Measurements from ENCODE around the gene TM4SF1. TPM values are rescaled to one million over a fixed set of nuclear protein-coding genes. Genes with fewer than 3 reads are reported as not detected.

TM4SF1 gene
- total and polyA plus RNA-seq, 10 donors = 31.0 to 260 (median 123) TPM

DNA sequence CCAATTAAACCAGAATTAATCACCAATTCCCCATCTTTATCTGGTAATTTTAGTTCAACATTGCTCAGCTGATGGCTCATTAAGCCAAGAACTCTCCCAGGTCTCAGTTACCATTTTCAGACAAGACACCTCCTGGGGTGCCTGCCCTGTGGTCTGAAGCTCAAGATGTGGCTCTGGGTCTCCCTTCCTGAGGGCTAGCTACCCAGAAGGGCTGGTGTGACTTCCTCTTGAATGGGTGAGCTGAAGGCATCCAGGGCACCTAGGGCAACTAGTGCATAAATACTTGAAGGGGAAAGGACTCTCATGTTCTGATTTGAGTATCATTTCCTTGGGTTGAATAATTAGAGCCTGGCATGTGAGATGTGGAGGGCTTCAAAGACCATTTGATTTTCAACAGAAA, 6.7 kb upstream of the TM4SF1 start:
- Histone ChIP-seq H3K4me1 (peaks cover 0 to 5% (median 0%) of the 10 kb centered on the region in 6 donors), H3K27ac (no peak overlapping the region), H3K4me3 (no peak overlapping the region), H3K9me3 (no peaks in the 10 kb centered on the region), H3K27me3 (replicated peaks in 1 of 7) (no peaks in the 10 kb centered on the region), H3K36me3 (no peaks in the 10 kb centered on the region)
- intact Hi-C loops (cut with DNase I; ENCODE audit: low total_unique reads) = no loop called here
- TF ChIP-seq, protein P1, sequence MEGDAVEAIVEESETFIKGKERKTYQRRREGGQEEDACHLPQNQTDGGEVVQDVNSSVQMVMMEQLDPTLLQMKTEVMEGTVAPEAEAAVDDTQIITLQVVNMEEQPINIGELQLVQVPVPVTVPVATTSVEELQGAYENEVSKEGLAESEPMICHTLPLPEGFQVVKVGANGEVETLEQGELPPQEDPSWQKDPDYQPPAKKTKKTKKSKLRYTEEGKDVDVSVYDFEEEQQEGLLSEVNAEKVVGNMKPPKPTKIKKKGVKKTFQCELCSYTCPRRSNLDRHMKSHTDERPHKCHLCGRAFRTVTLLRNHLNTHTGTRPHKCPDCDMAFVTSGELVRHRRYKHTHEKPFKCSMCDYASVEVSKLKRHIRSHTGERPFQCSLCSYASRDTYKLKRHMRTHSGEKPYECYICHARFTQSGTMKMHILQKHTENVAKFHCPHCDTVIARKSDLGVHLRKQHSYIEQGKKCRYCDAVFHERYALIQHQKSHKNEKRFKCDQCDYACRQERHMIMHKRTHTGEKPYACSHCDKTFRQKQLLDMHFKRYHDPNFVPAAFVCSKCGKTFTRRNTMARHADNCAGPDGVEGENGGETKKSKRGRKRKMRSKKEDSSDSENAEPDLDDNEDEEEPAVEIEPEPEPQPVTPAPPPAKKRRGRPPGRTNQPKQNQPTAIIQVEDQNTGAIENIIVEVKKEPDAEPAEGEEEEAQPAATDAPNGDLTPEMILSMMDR (IDR thresholded peaks at IDR 0.05 in 8 of 11, conservative IDR thresholded peaks at IDR 0.05 in 3 of 11) = no peak
- no peak for TF ChIP-seq POLR2AphosphoS5 (IDR thresholded peaks at IDR 0.05)
- no peak for TF ChIP-seq POLR2A (IDR thresholded peaks at IDR 0.05)
- DNase-seq = no peak

DNA sequence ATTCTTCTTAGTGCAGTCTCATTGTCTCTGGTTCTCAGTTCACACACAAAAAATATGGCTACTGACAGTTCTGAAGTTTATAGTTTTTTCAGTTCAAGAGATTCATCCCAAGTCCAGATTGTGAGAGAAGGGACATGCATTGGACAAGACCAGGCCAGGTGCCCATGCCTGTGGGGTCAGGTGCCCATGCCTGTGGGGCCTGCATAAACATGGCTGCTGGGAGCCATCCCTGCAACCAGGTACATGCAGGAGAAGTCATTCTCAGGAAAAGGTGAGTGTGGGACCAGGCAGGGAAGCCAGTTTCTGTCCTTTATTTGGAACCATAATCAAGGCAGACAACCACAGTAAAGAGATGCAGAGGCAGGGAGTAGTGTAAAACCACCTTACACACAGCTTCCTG, 6.3 kb upstream of the TM4SF1 start:
- TF ChIP-seq POLR2A (IDR thresholded peaks at IDR 0.05) = no peak
- TF ChIP-seq POLR2AphosphoS5 (IDR thresholded peaks at IDR 0.05) = no peak
- TF ChIP-seq, protein P1 (IDR thresholded peaks at IDR 0.05 in 8 of 11, conservative IDR thresholded peaks at IDR 0.05 in 3 of 11) = no peak
- no peaks in the 10 kb centered on the region for H3K36me3 ChIP-seq
- intact Hi-C loops (cut with DNase I; ENCODE audit: low total_unique reads) = no loop called here
- no peak overlapping the region for H3K27ac ChIP-seq
- no peak for DNase-seq
- no peak overlapping the region for H3K4me3 ChIP-seq
- H3K9me3 ChIP-seq = no peaks in the 10 kb centered on the region
- no peaks in the 10 kb centered on the region for H3K27me3 ChIP-seq (replicated peaks in 1 of 7)
- peaks cover 0 to 7% (median 3%) of the 10 kb centered on the region in 6 donors for H3K4me1 ChIP-seq

DNA sequence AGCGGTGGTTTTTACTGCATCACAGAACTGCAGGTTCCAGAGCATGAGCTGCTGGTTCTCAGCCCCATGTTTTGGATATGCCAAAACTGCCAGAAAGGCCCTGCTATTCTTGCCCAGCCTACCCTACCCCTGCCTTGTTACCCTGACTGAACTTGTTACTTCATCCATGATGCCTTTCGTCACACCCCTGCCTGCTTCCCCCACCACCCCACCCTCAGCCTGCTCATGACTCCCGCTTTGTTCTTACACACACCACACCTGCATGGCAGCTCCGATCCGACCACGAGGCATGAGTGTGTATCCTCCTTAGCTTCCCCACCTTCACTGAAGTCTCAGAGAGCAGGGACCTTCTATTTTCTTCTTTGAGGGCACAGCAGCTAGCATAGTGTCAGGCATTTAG, 5.1 kb upstream of the TM4SF1 start:
- intact Hi-C loops (cut with DNase I; ENCODE audit: low total_unique reads) = no loop called here
- DNase-seq = no peak
- 75 to 86% (median 81%) methylated on average over 6 of the region's 6 CpGs for WGBS, 5 donors
- Histone ChIP-seq H3K27ac (no peak overlapping the region), H3K4me3 (no peak overlapping the region), H3K9me3 (no peaks in the 10 kb centered on the region), H3K27me3 (replicated peaks in 1 of 7) (no peaks in the 10 kb centered on the region), H3K36me3 (no peaks in the 10 kb centered on the region), H3K4me1 (peaks cover 0 to 18% (median 3%) of the 10 kb centered on the region in 6 donors)
- TF ChIP-seq POLR2A (IDR thresholded peaks at IDR 0.05) = no peak
- TF ChIP-seq, protein P1 (IDR thresholded peaks at IDR 0.05 in 8 of 11, conservative IDR thresholded peaks at IDR 0.05 in 3 of 11) = no peak

DNA sequence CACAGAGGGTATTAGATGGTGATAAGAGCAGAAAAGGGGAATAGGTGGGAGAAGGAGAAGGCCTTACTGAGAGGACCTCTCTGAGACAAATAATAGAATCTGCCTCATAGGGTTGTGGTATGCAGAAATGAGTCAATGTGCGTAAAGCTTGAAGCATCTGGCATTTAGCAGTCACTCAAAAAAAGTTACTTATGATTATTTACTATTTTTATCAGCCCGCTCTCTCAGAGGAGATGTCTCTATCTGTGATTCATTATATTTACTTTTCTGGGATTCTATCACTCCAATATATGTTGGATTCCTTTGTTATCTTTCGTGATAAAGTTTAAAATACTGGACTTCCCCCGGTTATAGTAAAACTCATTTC, 4.6 kb upstream of the TM4SF1 start:
- Histone ChIP-seq H3K36me3 (no peaks in the 10 kb centered on the region), H3K4me3 (no peak overlapping the region), H3K27me3 (replicated peaks in 1 of 7) (peaks cover 0 to 4% (median 0%) of the 10 kb centered on the region in 7 donors), H3K27ac (peak overlapping the region in 1 of 8 donors; percentile 31), H3K4me1 (peaks cover 0 to 18% (median 3%) of the 10 kb centered on the region in 6 donors), H3K9me3 (no peaks in the 10 kb centered on the region)
- 79 to 93% (median 88%) methylated on average over 4 of the region's 4 CpGs for WGBS, 5 donors
- DNase-seq = no peak
- intact Hi-C loops (cut with DNase I; ENCODE audit: low total_unique reads) = no loop called here
- no peak for TF ChIP-seq POLR2A (IDR thresholded peaks at IDR 0.05)
- TF ChIP-seq, protein P1 (IDR thresholded peaks at IDR 0.05 in 8 of 11, conservative IDR thresholded peaks at IDR 0.05 in 3 of 11) = no peak
- no peak for TF ChIP-seq POLR2AphosphoS5 (IDR thresholded peaks at IDR 0.05)

Data from spleen (tissue), 11 donors.